ENCODE results near the gene AMOT.

DNA sequence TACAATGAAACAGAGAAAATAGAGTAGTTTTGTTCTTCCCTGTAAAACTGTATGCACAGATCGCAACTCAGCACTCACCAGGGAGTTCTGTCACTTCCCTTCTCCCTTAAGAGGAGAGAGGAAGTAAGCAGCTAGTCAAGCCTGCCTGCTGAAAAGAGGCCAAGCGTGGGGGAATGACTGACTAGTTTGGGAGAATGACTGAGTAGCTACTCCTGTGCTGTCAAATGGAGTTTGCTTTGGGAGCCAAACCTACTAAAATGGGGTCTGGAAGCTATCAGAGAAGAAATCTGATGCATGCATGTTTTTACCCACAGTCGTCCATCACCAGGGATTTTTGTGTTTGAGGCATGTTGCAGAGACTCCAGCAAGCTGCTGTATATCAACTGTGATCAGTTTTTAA lies 106.3 kb downstream of the AMOT start:
- TF ChIP-seq EP300 (IDR thresholded peaks at IDR 0.05) (no peak), POLR2A (IDR thresholded peaks at IDR 0.05) (no peak), POLR2AphosphoS5 (IDR thresholded peaks at IDR 0.05) (no peak)
- TF ChIP-seq, protein P1, sequence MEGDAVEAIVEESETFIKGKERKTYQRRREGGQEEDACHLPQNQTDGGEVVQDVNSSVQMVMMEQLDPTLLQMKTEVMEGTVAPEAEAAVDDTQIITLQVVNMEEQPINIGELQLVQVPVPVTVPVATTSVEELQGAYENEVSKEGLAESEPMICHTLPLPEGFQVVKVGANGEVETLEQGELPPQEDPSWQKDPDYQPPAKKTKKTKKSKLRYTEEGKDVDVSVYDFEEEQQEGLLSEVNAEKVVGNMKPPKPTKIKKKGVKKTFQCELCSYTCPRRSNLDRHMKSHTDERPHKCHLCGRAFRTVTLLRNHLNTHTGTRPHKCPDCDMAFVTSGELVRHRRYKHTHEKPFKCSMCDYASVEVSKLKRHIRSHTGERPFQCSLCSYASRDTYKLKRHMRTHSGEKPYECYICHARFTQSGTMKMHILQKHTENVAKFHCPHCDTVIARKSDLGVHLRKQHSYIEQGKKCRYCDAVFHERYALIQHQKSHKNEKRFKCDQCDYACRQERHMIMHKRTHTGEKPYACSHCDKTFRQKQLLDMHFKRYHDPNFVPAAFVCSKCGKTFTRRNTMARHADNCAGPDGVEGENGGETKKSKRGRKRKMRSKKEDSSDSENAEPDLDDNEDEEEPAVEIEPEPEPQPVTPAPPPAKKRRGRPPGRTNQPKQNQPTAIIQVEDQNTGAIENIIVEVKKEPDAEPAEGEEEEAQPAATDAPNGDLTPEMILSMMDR (IDR thresholded peaks at IDR 0.05): no peak
